Upper lobe of left lung (tissue), 6 donors: Measurements from ENCODE around the gene PRKCA. TPM values are rescaled to one million over a fixed set of nuclear protein-coding genes. Genes with fewer than 3 reads are reported as not detected.

ENCODE experiments used
- ATAC-seq, 2 donors: fragments of 200-7000 bp; cut with Tn5 transposase; one replicate each; pipeline ENCODE4 v1.9.1; 2022; ENCODE audit warnings: mild to moderate bottlenecking in 2 of 2, moderate library complexity in 2 of 2; ENCODE audit not compliant: low FRiP score in 2 of 2
- DNase-seq, 2 donors: peaks; one replicate each; pipeline ENCODE4 v3.0.0-alpha.2; 2019 to 2020
- H3K27ac ChIP-seq, 4 donors: fragments of 200-600 bp; sonication (generic); one replicate each; pipeline ENCODE4 v1.5.1; 2016 to 2019
- H3K27me3 ChIP-seq, 4 donors: fragments of 200-600 bp; sonication (generic); one replicate each; pipeline ENCODE4 v1.5.1; 2017 to 2019
- H3K36me3 ChIP-seq, 4 donors: fragments of 200-600 bp; sonication (generic); one replicate each; pipeline ENCODE4 v1.5.1; 2016 to 2019
- H3K4me1 ChIP-seq, 4 donors: fragments of 200-600 bp; sonication (generic); one replicate each; pipeline ENCODE4 v1.5.1; 2018 to 2019
- H3K4me3 ChIP-seq, 4 donors: fragments of 200-600 bp; sonication (generic); one replicate each; pipeline ENCODE4 v1.5.1; 2017 to 2019; ENCODE audit warnings: mild to moderate bottlenecking in 2 of 4, moderate library complexity in 1 of 4
- H3K9me3 ChIP-seq, 4 donors: fragments of 200-600 bp; sonication (generic); one replicate each; pipeline ENCODE4 v1.5.1; 2018 to 2019
- CTCF ChIP-seq, 6 experiments: fragments of 450-650 bp in 4 of 6; fragments of 200-600 bp in 2 of 6; sonication (generic) in 2 of 6; IDR thresholded peaks; one replicate each; pipeline ENCODE4 v1.5.1; 2016 to 2019; ENCODE audit warnings: antibody characterized with exemption in 6 of 6
- EP300 ChIP-seq, 4 donors: sonication (generic); formaldehyde crosslinking; IDR thresholded peaks; one replicate each; pipeline ENCODE4 v1.5.1; 2017; ENCODE audit warnings: antibody characterized with exemption in 4 of 4, control low read depth in 2 of 4
- POLR2A ChIP-seq, 4 donors: fragments of 450-650 bp; IDR thresholded peaks; one replicate each; pipeline ENCODE4 v1.5.1; 2016 to 2017; ENCODE audit warnings: antibody characterized with exemption in 4 of 4, mild to moderate bottlenecking in 2 of 4
- POLR2AphosphoS5 ChIP-seq, 2 donors: sonication (generic); formaldehyde crosslinking; IDR thresholded peaks; one replicate each; pipeline ENCODE4 v1.5.1; 2017; ENCODE audit warnings: antibody characterized with exemption in 2 of 2
- WGBS, 2 donors: methylation state at CpG; one replicate each; pipeline ENCODE4 v1.1.5; 2017 to 2018; 5-methylcytosine and 5-hydroxymethylcytosine counted together
- total RNA-seq, 6 donors: library from RNA; depleted of rRNA in 4 of 6; stranded (reverse); fragments of >200 nt in 4 of 6; gene quantifications; one replicate each; pipeline versions ENCODE4 v1.1.0 to v1.2.1, GENCODE V29; 2016 to 2021
- donor health status: DM: no; HTN: no; CAD: no; lungs with moderate emphysema.
- donor health status: DM: no; HTN: yes; CAD: no; lungs with severe emphysema.

Gene PRKCA
- total RNA-seq, 6 donors from 2014 or later = 10.9 to 29.3 (median 18.0) TPM

- WGBS, 2 donors = 84 to 87% methylated on average over 2 of the region's 2 CpGs
- DNase-seq (no peak), ATAC-seq (peak in 1 of 2 donors; percentile 20)
- Histone ChIP-seq H3K4me1 (no peaks in the 10 kb centered on the region), H3K4me3 (no peak overlapping the region), H3K36me3 (no peaks in the 10 kb centered on the region), H3K27ac (no peak overlapping the region), H3K27me3 (no peaks in the 10 kb centered on the region), H3K9me3 (no peaks in the 10 kb centered on the region)
- TF ChIP-seq POLR2A (IDR thresholded peaks at IDR 0.05) (no peak), EP300 (IDR thresholded peaks at IDR 0.05) (no peak), CTCF (IDR thresholded peaks at IDR 0.05) (no peak)
Measured at GRCh38 chr17:66422186-66422585, 119.8 kb downstream of the PRKCA start.

DNA sequence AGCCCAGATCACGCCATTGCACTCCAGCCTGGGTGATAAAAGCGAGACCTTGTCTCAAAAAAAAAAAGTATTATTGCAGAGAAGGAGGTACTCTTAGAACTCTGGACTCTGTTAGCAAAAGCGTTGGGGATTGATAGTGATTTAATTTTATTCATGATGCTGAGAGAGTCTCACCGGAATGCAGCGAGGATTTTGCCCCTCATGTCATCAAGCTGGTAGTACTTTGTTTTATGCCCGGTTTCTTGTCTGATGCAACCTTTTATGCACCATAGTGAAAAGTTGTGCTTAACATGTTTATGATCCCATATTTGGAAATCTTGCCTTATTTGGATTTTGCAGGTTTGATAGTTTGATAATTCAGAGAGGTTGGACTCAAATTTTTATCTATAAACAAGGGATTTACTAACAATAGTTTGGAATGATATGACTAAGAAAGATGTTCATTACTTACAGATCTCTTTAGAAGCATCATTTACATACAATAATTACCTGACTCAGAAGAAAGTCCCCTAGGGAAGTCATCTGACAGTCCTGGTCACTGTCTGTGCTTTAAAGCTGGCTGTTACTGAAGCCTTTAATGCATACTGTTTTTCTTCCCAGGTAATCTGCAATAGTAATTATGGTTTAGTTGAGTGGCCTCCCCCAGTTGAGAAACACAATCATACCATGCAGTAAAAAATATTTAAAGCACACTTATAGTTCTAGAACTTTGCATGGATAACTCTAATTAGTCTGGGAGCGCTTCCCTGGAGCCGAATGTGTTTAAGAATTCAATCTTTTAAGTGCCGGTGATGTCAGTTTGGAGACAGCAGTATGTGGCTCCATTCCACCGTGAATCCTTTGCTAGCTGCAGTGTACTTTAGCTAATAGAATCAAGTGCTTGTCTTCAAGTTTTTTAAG lies 120.9 kb downstream of the PRKCA start:
- H3K27me3 ChIP-seq = no peaks in the 10 kb centered on the region
- no peak for ATAC-seq
- 75 to 89% methylated on average over 10 of the region's 10 CpGs for WGBS, 2 donors

DNA sequence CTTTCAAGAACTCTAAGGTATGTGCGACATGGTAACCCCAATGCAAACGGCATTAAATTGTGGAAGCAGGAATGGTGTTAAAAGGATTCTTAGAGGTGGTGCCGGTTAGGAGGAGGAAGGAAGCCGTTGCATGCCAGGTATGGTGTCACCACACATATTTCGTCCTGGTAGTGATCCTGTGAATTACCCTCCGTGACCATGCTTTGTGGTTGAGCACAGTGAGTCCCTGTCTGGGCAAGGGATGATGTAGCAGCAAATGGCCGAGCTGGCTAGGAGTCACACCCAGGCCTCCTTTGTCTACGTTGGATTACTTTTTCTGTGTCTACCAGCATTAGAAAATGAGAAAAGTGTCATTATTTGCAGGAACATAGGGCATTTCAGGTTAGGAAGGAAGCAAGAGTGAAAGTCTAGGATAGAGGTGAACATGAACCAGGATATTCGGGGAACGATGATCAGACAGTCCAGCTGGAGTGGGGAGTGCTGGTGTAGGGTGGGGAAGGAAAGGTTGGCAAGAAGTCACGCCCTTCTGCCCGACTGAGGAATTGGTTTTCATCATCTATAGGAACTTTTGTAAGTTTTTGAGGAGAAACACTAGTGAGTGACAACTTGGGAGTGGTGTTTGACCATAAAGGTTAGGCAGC lies 123.5 kb downstream of the PRKCA start:
- H3K27me3 ChIP-seq = no peaks in the 10 kb centered on the region
- TF ChIP-seq EP300 (IDR thresholded peaks at IDR 0.05) (no peak), CTCF (IDR thresholded peaks at IDR 0.05) (no peak), POLR2AphosphoS5 (IDR thresholded peaks at IDR 0.05) (no peak), POLR2A (IDR thresholded peaks at IDR 0.05) (no peak)
- WGBS, 2 donors = 73 to 81% methylated on average over 12 of the region's 12 CpGs
- H3K4me1 ChIP-seq = peaks cover 0 to 4% (median 0%) of the 10 kb centered on the region in 4 donors
- no peak for DNase-seq
- ATAC-seq = no peak
- H3K9me3 ChIP-seq = no peaks in the 10 kb centered on the region
- no peaks in the 10 kb centered on the region for H3K36me3 ChIP-seq
- no peak overlapping the region for H3K27ac ChIP-seq
- H3K4me3 ChIP-seq = no peak overlapping the region

More for the DNA sequence above, 120.9 kb downstream of the PRKCA start:
- Histone ChIP-seq H3K27ac (no peak overlapping the region), H3K36me3 (no peaks in the 10 kb centered on the region), H3K4me3 (no peak overlapping the region), H3K9me3 (no peaks in the 10 kb centered on the region), H3K4me1 (no peaks in the 10 kb centered on the region)
- DNase-seq = no peak
- TF ChIP-seq EP300 (IDR thresholded peaks at IDR 0.05) = no peak
- no peak for TF ChIP-seq POLR2AphosphoS5 (IDR thresholded peaks at IDR 0.05)
- TF ChIP-seq CTCF (IDR thresholded peaks at IDR 0.05) = no peak
- no peak for TF ChIP-seq POLR2A (IDR thresholded peaks at IDR 0.05)

- Histone ChIP-seq H3K9me3 (no peaks in the 10 kb centered on the region), H3K27me3 (no peaks in the 10 kb centered on the region), H3K27ac (no peak overlapping the region), H3K4me3 (no peak overlapping the region), H3K36me3 (no peaks in the 10 kb centered on the region), H3K4me1 (peaks cover 0 to 10% (median 1%) of the 10 kb centered on the region in 4 donors)
- 57 to 62% methylated on average over 6 of the region's 6 CpGs for WGBS, 2 donors
- TF ChIP-seq POLR2AphosphoS5 (IDR thresholded peaks at IDR 0.05) = no peak
- peak in 1 of 6 experiments; percentile 22 for TF ChIP-seq CTCF (IDR thresholded peaks at IDR 0.05)
- no peak for ATAC-seq
- no peak for DNase-seq
Measured at GRCh38 chr17:66426397-66427033, 124.1 kb downstream of the PRKCA start.
